ENCODE measurements around the gene SYNE1.

Gene SYNE1

GRCh38 chr6:152420696-152421095, 216.5 kb downstream of the SYNE1 start:
- no peak for DNase-seq

DNA sequence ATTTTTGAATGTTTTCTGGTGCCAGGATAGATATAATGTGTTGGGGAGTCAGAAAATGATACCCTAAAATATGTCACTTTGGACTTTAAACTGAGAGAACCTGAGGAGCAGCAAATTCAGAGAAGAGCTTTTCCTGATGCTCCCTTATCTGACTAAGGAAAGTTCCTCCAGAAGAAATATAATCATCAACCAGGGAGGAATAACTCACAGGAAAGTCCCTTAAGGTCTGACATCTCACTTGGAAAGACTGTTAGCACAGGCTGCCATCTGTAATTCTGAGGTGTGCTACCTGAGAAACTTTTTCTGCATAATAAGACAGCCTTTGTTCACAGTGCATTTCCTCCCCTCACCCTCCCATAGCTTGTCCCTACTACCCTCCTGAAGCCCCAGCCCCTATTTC, 218.6 kb downstream of the SYNE1 start:
- no peak for DNase-seq

DNA sequence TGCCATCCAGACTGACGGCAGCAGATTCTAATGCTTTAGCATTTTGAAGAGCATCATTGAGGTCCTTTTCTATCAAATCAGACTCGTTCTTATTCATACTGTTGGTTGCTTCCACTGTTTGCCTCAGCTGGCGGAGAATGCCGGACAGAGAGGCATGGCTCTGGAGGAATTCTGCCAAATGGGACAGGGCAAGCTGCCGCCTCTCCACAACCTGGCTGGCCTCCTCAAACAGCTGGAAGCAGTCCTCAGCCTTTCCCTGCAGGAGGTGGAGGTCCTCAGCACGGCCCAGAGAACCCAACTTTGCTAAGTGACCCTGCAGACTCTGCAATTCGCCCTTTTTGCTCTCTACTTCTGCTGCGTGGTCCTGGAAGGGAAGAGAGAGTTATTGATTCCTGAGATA, 220.5 kb downstream of the SYNE1 start:
- DNase-seq: no peak

- DNase-seq: no peak
Measured at GRCh38 chr6:152404936-152405595, 232.1 kb downstream of the SYNE1 start.

GRCh38 chr6:152404086-152404857, 232.9 kb downstream of the SYNE1 start:
- no peak for DNase-seq

DNA sequence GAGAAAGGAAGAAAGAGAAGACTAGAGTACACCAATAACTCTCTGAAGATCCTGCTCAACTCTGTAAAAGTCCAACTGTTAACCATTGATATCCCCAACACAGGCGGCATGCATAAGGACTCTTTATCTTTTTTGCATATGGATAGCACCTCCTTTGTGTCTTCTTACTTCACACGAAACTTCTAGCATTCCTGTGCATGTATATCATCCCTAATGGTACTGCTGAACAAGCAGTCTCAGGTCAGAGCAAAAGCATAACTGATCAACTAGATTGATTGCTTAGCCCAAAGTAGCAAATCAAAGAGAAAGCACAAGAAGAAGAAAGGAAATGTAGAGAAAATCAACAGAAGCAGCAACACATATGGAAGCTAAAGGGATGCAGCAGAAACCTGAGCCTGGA, 234.4 kb downstream of the SYNE1 start:
- no peak for DNase-seq

DNA sequence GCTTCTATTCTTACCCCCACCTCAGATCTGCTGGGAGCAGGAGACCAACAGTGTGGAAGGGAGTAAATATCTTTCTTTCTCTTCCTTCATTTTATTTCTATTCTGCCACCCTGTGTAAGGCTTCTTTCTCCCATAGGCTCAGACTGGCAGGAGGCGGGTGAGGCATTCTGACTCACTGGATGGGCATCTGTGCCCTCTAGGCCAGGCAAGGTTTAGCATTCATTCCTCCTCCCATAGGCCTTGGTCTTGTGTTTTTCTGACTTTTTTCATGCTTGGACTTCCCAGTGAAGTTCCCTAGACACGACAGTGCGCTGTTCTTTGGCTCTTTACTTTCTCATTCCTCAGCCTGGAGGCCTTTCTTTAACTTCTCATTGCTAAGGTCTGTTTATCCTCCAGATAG, 235.2 kb downstream of the SYNE1 start:
- no peak for DNase-seq

GRCh38 chr6:152399399-152399798, 237.8 kb downstream of the SYNE1 start:
- DNase-seq: no peak

DNA sequence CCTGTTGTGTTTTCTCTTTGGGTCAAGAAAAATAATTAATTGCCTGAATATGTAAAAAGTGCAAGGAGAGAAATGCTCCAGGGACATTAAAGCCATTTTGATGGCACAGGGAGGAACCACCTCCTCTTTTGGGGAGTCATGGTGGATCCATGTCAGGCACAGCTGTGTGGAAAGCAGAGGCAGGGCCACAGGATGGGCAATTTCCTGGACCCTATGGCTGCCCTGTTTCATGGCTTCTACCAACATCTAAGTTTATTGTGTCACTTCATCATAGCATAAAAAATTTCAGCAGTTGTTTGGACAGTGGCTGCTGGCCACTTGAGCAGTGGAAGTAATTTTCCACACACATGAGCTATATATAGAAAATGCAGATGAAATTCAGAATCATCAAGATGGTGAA, 238.2 kb downstream of the SYNE1 start:
- no peak for DNase-seq

- no peak for DNase-seq
Measured at GRCh38 chr6:152398316-152398715, 238.8 kb downstream of the SYNE1 start.

DNA sequence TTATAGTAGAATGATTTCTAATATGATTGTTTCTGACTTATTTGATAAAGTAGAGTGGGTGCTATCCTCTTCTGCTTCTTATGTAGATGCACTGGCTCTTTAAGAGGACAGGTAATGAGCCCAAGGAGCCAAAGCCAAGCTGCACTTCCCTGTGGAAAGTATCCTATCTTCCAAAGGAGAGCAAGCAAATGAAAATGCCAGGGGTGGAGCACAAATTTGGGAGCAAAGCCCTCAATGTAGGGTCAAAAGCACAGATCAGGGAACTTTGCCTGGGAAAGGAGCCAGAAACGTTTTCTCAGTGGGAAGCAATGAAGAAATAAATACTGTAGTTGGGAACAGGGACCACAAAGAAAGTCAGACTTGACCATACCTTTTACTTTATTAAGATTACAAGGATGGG, 242.9 kb downstream of the SYNE1 start:
- DNase-seq: no peak

- DNase-seq: no peak
Measured at GRCh38 chr6:152391179-152391880, 245.8 kb downstream of the SYNE1 start.

DNA sequence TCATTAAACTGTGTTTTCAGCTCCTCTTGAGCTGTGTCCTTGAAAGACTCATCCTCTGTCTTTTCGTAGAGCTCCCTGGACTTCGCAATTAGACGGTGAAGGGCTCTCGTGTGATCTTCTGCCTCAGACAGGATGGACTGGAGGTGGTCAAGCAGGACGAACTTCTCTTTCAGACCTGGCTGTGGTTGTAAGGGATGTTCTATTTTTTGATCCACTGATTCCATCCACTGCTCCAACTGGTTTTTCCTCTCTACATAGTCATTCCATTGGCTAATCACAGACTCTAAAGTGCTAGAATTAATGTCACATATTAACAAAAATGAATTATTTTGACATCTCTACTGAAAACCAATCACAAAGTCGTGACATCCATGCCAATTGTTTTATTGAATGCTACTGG, 250.1 kb downstream of the SYNE1 start:
- no peak for DNase-seq

GRCh38 chr6:152386131-152386530, 251.0 kb downstream of the SYNE1 start:
- DNase-seq: no peak

GRCh38 chr6:152380993-152381898, 255.9 kb downstream of the SYNE1 start:
- DNase-seq: no peak

GRCh38 chr6:152380351-152380767, 256.8 kb downstream of the SYNE1 start:
- DNase-seq: no peak

- no peak for DNase-seq
Measured at GRCh38 chr6:152379423-152379822, 257.7 kb downstream of the SYNE1 start.

DNA sequence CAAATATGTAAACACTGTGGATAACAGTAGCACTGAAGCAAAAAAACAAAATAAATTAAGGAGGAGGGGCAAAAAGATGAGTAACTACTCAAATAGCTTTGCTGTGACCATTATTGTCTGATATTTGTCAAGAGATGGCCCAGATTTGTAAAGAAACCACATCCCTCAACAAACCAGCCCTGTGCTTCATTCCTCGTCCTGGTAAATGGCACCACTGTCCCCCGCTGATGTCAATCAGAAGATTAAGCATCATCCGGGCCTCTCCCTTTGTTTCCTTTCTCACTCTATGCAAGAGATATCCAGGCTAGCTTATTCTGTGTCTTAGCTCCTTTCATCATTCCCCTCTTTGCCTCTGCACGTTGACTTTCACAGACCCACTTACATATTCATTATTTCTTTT, 259.0 kb downstream of the SYNE1 start:
- no peak for DNase-seq

DNA sequence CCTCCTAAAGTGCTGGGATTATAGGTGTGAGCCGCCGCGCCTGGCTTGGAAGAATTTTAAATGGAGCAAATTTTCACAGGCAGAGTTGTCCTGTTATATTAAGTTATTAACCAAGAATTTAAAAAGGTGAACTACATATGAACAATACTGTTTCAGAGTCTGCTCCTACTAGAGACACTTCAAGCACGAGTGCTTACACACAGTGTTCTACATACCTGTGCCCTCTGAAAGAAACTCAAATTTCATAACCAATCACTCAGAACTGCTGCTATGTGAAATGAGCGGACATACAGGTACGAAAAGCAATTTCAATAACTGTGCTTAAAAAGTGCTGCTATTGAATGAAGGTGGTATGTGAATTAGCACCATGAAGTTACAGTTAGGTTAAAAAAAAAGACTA, 262.0 kb downstream of the SYNE1 start:
- DNase-seq: no peak

DNA sequence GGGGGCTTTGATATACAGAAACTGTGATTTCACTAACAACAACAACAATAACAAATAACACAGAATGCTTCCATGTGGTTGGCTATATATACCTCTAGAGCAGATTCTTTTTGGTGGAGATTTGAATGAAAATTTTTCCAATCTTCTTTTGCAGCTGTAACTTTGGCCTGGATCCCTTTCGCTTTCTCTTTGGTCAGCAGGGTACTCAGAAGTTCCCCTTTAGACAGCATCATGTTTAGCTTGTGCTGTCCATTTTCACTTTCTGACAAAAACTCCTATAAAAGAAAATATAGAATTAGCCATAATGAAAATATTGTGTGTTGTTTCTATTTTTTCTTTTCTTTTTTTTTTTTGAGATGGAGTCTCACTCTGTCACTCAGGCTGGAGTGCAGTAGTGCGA, 264.2 kb downstream of the SYNE1 start:
- DNase-seq: no peak

DNA sequence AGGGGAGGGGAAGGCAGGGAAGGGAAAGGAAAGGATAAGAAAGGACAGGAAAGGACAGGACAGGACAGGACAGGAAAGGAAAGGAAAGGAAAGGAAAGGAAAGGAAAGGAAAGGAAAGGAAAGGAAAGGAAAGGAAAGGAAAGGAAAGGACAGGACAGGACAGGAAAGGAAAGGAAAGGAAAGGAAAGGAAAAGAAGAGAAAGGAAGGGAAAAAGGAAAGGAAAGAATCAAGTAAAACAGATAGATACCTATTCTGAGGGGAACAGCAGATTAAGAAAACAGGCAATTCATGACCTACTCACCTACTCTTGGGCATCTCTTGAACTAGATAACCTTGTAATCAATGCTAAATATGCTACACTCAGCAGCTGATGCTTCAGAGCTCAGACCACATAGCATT, 265.4 kb downstream of the SYNE1 start:
- no peak for DNase-seq

DNA sequence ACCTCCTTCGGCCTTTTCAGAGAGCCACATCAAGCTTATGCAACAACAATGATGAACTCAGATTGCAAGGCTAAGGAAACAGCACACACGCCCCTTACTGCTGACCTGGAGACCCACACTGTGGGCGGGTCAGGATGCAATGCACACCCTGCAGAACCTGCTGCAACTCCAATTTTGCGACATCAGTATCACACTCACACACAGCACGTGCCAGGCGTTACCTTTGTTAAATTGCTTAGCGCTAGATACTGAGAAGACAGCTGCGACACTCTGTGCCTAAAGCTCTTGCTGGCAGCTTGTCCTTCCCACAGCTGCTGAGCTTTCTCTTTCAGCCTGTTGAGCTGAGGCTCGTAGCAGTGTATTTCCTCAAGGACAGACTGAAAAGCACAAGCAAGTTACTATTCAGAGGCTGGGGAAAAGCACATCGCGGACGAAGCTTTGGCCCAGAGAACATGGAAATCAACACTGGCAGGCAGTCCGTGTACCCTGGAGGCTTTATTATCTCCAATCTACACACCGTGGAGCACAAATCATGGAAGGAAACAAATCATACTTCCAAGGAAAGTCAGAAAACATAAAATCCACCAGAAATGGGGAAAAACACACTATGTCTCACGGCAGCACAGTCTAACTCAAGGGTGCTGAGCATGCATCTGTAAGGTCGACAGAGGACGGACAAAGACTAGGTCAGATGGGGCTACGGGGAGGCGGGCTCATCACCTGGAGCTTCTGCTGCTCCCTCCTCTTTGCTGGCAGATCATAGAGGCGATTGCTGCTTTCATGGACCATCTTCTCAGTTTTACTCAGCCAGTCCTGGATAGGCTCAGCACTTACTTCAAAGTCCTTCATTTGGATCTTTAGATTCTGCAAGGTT, 268.2 kb downstream of the SYNE1 start:
- DNase-seq: no peak

Data from activated naive CD4-positive, alpha-beta T cell treated with Interleukin-2 at 50 U/mL for 16 hours (primary cell).